GM19193 (cell line): ENCODE data around the gene GDPD3.

Source experiments
- POLR2A ChIP-seq: IDR thresholded peaks from 4 replicates; pipeline ENCODE4 v1.6.1; 2011; ENCODE audit not compliant: insufficient read depth, insufficient read length; ENCODE audit errors: extremely low read depth

The GDPD3 gene

GRCh38 chr16:30065102-30065942 is 48.0 kb downstream of the GDPD3 start, which contains the start of gene ALDOA:
Gene ALDOA, plus strand, starts transcription at chr16:30065760. Its CDS starts 1,138 bp downstream, at chr16:30066898.
- peak; percentile 88 for TF ChIP-seq POLR2A

DNA sequence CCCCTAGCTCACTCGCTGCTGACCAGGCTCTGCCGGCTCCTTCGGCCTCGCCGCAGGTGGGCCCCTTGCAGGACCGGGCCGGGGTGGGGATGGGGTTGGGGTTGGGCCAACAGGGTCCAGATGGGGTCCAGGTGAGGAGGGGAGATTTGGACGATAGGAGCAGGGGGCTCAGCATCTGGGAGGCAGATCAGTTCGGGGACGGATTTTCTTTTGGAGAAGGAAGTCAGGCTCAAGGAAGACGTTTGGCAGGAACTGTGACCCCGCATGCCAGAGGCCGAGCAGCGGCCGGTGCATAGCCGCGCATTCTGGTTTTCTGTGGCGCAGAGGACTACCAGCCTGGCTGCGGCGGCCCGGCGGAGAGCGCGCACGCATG is 48.6 kb downstream of the GDPD3 start:
- peak; percentile 84 for TF ChIP-seq POLR2A

GRCh38 chr16:30063893-30064728 is 49.2 kb downstream of the GDPD3 start:
- TF ChIP-seq POLR2A, result peak; percentile 61

DNA sequence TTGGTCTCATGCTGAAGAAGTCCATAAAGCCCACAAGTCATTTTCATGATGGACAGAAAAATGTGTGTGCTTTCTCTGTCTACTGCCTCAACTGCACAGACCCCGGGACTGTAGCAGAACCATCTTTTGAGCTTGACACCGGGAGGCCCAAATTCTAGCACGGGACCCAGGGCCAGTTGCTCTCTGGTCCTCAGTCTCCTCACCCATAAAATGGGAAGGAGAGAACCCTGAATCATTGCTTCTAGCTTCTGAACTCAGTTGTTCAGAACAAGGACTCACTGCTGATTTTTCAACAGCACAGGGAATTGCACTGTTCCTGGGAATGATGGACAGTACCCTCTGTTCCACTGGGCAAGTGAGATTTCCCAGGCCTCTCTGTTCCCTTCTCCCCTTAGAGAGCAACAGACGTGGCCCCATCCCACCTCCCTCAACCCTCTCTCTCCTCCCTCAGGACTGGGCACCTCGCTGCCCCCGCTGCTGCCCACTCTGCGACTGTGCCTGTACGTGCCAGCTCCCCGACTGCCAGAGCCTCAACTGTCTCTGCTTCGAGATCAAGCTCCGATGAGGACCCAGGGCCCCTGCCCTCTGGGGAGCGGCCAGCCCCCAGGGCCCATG is 50.0 kb downstream of the GDPD3 start:
- no peak for TF ChIP-seq POLR2A

- no peak for TF ChIP-seq POLR2A
Observed at GRCh38 chr16:30060836-30061554, 52.3 kb downstream of the GDPD3 start.

DNA sequence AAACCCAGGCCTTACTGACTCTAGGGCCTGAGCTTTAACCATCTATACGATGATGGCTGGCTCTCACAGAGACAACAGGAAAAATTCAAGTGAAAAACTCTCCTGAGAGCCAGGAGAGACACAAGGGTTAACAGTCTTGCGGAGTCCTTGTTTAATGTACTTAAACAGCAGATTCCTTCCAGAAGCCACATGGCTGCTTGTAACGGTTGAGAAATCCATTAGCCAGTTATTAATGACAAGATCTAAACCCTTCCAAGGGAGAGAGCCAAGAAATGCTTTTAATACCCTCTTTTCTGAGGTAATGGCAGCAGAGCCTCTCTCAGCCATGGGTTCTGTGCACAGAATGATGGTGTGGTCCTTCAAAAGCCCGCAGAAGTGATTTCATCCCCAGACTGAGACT is 53.0 kb downstream of the GDPD3 start:
- TF ChIP-seq POLR2A, result no peak

GRCh38 chr16:30054959-30055553 is 58.3 kb downstream of the GDPD3 start:
- no peak for TF ChIP-seq POLR2A
